ENCODE results near the gene MICALL1.
A peak's percentile ranks its signal among the peaks of the same experiment; 100 is the strongest.

Gene MICALL1

GRCh38 chr22:37916311-37916710, 10.2 kb downstream of the MICALL1 start:
- TF ChIP-seq, protein P1, sequence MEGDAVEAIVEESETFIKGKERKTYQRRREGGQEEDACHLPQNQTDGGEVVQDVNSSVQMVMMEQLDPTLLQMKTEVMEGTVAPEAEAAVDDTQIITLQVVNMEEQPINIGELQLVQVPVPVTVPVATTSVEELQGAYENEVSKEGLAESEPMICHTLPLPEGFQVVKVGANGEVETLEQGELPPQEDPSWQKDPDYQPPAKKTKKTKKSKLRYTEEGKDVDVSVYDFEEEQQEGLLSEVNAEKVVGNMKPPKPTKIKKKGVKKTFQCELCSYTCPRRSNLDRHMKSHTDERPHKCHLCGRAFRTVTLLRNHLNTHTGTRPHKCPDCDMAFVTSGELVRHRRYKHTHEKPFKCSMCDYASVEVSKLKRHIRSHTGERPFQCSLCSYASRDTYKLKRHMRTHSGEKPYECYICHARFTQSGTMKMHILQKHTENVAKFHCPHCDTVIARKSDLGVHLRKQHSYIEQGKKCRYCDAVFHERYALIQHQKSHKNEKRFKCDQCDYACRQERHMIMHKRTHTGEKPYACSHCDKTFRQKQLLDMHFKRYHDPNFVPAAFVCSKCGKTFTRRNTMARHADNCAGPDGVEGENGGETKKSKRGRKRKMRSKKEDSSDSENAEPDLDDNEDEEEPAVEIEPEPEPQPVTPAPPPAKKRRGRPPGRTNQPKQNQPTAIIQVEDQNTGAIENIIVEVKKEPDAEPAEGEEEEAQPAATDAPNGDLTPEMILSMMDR (IDR thresholded peaks at IDR 0.05; ENCODE audit: low read length): no peak
- no peak for TF ChIP-seq EZH2 (IDR thresholded peaks at IDR 0.05; ENCODE audit: borderline replicate concordance, low read length)

DNA sequence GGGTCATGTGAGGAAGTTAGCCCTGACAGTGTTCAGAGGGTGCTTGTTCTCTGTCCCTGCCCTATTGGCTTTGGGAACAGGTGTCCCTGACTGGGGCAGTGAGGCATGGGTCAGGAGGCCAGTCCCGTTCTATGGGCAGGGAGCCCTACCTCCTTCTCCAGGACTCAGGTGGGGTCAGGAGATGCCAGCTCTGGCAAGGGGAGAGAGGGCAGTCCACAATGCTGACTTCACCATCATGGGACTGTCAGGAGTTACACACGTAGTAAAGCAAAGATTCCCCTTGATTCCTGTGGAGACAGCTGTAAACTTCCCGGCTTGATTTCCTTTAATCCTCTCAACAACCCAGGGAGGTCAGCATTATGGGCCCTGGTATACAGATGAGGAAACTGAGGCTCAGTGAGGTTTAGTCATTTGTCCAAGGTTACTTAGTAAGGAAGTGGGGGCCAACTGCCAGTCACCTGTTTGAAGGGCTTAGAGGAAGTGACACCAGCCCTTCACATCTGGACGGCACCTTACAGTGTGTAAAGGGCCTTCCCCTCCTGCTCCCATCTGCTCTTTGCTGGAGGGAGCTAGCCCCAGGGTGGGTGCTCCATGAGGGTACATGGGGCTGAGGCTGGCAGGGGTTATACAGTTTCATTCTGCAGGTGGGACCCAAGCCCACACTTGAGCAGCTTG, 11.9 kb downstream of the MICALL1 start:
- no peak overlapping the region for H3K4me3 ChIP-seq (ENCODE audit: low read depth, low read length, poor library complexity, severe bottlenecking)
- H3K79me2 ChIP-seq (ENCODE audit: insufficient read depth, low read length): no peaks in the 10 kb centered on the region
- peak overlapping the region; percentile 67 for H3K27ac ChIP-seq (ENCODE audit: low read depth, low read length, poor library complexity, severe bottlenecking)
- no peaks in the 10 kb centered on the region; the same call in 1 of the 2 replicates for H3K36me3 ChIP-seq (ENCODE audit: insufficient read depth, low read length)
- H2AFZ ChIP-seq (ENCODE audit: low read length): no peak overlapping the region
- H3K9me2 ChIP-seq (ENCODE audit: low read depth, low read length): no peaks in the 10 kb centered on the region
- H3K9me3 ChIP-seq (ENCODE audit: low read length): no peaks in the 10 kb centered on the region
- TF ChIP-seq, protein P1 (IDR thresholded peaks at IDR 0.05; ENCODE audit: low read length): no peak
- no peak for TF ChIP-seq EZH2 (IDR thresholded peaks at IDR 0.05; ENCODE audit: borderline replicate concordance, low read length)
- no peaks in the 10 kb centered on the region; the same call in 1 of the 2 replicates for H3F3A ChIP-seq (ENCODE audit: insufficient read depth, low read length)
- H3K4me2 ChIP-seq (ENCODE audit: low read length): no peak overlapping the region; the same call in 1 of the 2 replicates
- no peaks in the 10 kb centered on the region for H4K20me1 ChIP-seq (ENCODE audit: insufficient read depth, low read length)
- H3K4me1 ChIP-seq (ENCODE audit: insufficient read depth, low read length, severe bottlenecking): peaks cover 16% of the 10 kb centered on the region
- H3K27me3 ChIP-seq (ENCODE audit: insufficient read depth, low read length): no peaks in the 10 kb centered on the region
- peak overlapping the region; percentile 21; the same call in 1 of the 2 replicates for H3K9ac ChIP-seq (ENCODE audit: low read length)

More at GRCh38 chr22:37916311-37916710, 10.2 kb downstream of the MICALL1 start:
- Histone ChIP-seq H3K9ac (ENCODE audit: low read length) (no peak overlapping the region), H3K9me2 (ENCODE audit: low read depth, low read length) (no peaks in the 10 kb centered on the region), H3K27me3 (ENCODE audit: insufficient read depth, low read length) (no peaks in the 10 kb centered on the region), H4K20me1 (ENCODE audit: insufficient read depth, low read length) (no peaks in the 10 kb centered on the region), H2AFZ (ENCODE audit: low read length) (no peak overlapping the region), H3K9me3 (ENCODE audit: low read length) (no peaks in the 10 kb centered on the region), H3K4me3 (ENCODE audit: low read depth, low read length, poor library complexity, severe bottlenecking) (no peak overlapping the region), H3K79me2 (ENCODE audit: insufficient read depth, low read length) (no peaks in the 10 kb centered on the region), H3K36me3 (ENCODE audit: insufficient read depth, low read length) (no peaks in the 10 kb centered on the region; the same call in 1 of the 2 replicates), H3K4me2 (ENCODE audit: low read length) (no peak overlapping the region), H3F3A (ENCODE audit: insufficient read depth, low read length) (no peaks in the 10 kb centered on the region; the same call in 1 of the 2 replicates), H3K27ac (ENCODE audit: low read depth, low read length, poor library complexity, severe bottlenecking) (no peak overlapping the region), H3K4me1 (ENCODE audit: insufficient read depth, low read length, severe bottlenecking) (peaks cover 16% of the 10 kb centered on the region)

DNA sequence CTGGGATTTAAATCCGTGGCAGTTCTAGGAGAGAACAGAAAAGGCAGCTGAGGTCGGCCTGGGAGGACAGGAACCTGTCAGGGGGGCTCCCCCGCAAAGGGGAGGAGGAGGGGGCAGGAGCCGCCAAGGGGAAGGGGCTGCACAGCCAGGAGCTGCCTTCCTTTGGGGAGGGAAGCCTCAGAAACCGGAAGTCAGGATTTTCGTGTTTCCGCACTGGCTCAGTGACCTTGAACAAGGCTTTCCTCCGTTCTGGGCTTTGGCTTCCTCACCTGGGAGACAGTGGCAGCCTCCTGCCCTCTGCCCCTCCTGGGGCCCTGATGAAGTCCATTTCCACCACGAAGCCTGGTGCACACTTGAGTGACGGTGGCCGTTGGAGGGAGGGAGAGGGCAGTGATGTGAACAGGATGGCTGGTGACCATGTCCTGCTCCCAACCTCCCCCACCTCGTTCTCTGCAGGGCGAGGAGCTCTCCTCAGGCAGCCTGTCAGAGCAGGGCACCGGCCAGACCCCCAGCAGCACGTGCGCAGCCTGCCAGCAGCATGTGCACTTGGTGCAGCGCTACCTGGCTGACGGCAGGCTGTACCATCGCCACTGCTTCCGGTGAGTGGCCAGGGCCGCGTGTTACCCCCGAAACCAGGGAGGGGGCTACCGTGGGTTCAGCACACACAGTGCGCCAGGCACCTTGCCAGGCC, 12.6 kb downstream of the MICALL1 start:
- H3K9me2 ChIP-seq (ENCODE audit: low read depth, low read length): no peaks in the 10 kb centered on the region
- H3K9me3 ChIP-seq (ENCODE audit: low read length): no peaks in the 10 kb centered on the region
- H3K79me2 ChIP-seq (ENCODE audit: insufficient read depth, low read length): no peaks in the 10 kb centered on the region
- no peak overlapping the region for H2AFZ ChIP-seq (ENCODE audit: low read length)
- peak overlapping the region; percentile 21; the same call in 1 of the 2 replicates for H3K9ac ChIP-seq (ENCODE audit: low read length)
- no peaks in the 10 kb centered on the region; the same call in 1 of the 2 replicates for H3F3A ChIP-seq (ENCODE audit: insufficient read depth, low read length)
- no peak overlapping the region; the same call in 1 of the 2 replicates for H3K4me2 ChIP-seq (ENCODE audit: low read length)
- no peak for TF ChIP-seq EZH2 (IDR thresholded peaks at IDR 0.05; ENCODE audit: borderline replicate concordance, low read length)
- TF ChIP-seq, protein P1 (IDR thresholded peaks at IDR 0.05; ENCODE audit: low read length): no peak
- H3K27ac ChIP-seq (ENCODE audit: low read depth, low read length, poor library complexity, severe bottlenecking): peak overlapping the region; percentile 67
- H3K4me1 ChIP-seq (ENCODE audit: insufficient read depth, low read length, severe bottlenecking): peaks cover 16% of the 10 kb centered on the region
- no peaks in the 10 kb centered on the region for H4K20me1 ChIP-seq (ENCODE audit: insufficient read depth, low read length)
- no peak overlapping the region for H3K4me3 ChIP-seq (ENCODE audit: low read depth, low read length, poor library complexity, severe bottlenecking)
- H3K27me3 ChIP-seq (ENCODE audit: insufficient read depth, low read length): no peaks in the 10 kb centered on the region
- H3K36me3 ChIP-seq (ENCODE audit: insufficient read depth, low read length): peaks cover 1% of the 10 kb centered on the region; the same call in 1 of the 2 replicates
